B cell (primary cell): ENCODE results near the gene CCL7. TPM values are rescaled to one million over a fixed set of nuclear protein-coding genes. Genes with fewer than 3 reads are reported as not detected.

Experiments used
- ATAC-seq: fragments of 200-7000 bp; cut with Tn5 transposase; one replicate; pipeline ENCODE4 v1.10.0; 2021; ENCODE audit warnings: low read depth, mild to moderate bottlenecking, moderate number of reproducible peaks, moderate library complexity
- CTCF ChIA-PET: fragments of 350-600 bp; sonication (Branson Sonifier 250); formaldehyde crosslinking; loops from one replicate; lab custom pipeline; 2021; ENCODE audit warnings: antibody characterized with exemption, inconsistent platforms; lab: Charles Lee
- POLR2A ChIA-PET: fragments of 350-600 bp; sonication (Branson Sonifier 250); formaldehyde crosslinking; loops from one replicate; lab custom pipeline; 2021; ENCODE audit warnings: antibody characterized with exemption; lab: Charles Lee
- DNase-seq: peaks from one replicate; pipeline ENCODE4 v3.0.0; 2013
- H2AFZ ChIP-seq: 2 replicates; pipeline ENCODE4 v1.6.1; 2012; ENCODE audit warnings: mild to moderate bottlenecking, low read depth, low read length; ENCODE audit not compliant: insufficient read depth, poor library complexity, severe bottlenecking
- H3K27ac ChIP-seq, 2 donors: 1 replicate in 1 of 2; 2 replicates in 1 of 2; pipeline ENCODE4 v1.5.1; 2012 to 2013; ENCODE audit warnings: low read length in 2 of 2, mild to moderate bottlenecking in 2 of 2, moderate library complexity in 1 of 2
- H3K27me3 ChIP-seq, 4 experiments: fragments of 200-600 bp in 1 of 4; sonication (generic) in 1 of 4; replicated peaks in 1 of 4; 1 replicate in 2 of 4; 2 replicates in 2 of 4; pipeline versions ENCODE4 v1.6.1 to v1.7.0; 2013 to 2016; ENCODE audit warnings: low read length in 3 of 4, mild to moderate bottlenecking in 2 of 4, mixed read lengths in 1 of 4, moderate library complexity in 1 of 4; ENCODE audit not compliant: insufficient read depth in 4 of 4, control insufficient read depth in 3 of 4; ENCODE audit errors: control extremely low read depth in 1 of 4
- H3K36me3 ChIP-seq, 2 experiments: replicated peaks in 1 of 2; 1 replicate in 1 of 2; 2 replicates in 1 of 2; pipeline versions ENCODE4 v1.6.1 to v1.7.1; 2013; ENCODE audit warnings: low read length in 1 of 2; ENCODE audit not compliant: insufficient read depth in 2 of 2, control insufficient read depth in 1 of 2; ENCODE audit errors: control extremely low read depth in 1 of 2, extremely low read depth in 1 of 2
- H3K4me1 ChIP-seq, 2 donors: fragments of 200-600 bp in 1 of 2; sonication (generic) in 1 of 2; 1 replicate in 1 of 2; 2 replicates in 1 of 2; pipeline versions ENCODE4 v1.5.1 to v1.6.1; 2013 to 2017; ENCODE audit warnings: low read length in 2 of 2; ENCODE audit not compliant: control insufficient read depth in 2 of 2, insufficient read depth in 2 of 2
- H3K4me2 ChIP-seq: replicated peaks from 2 replicates; pipeline ENCODE3; 2012; ENCODE audit warnings: mild to moderate bottlenecking, low read depth, low read length; ENCODE audit not compliant: poor library complexity, severe bottlenecking
- H3K4me3 ChIP-seq, 5 experiments: fragments of 200-600 bp in 1 of 5; sonication (generic) in 1 of 5; 1 replicate in 3 of 5; 2 replicates in 2 of 5; pipeline versions ENCODE4 v1.5.1 to v1.7.0; 2011 to 2016; ENCODE audit warnings: low read length in 4 of 5, mild to moderate bottlenecking in 4 of 5, low read depth in 2 of 5, control low read depth in 1 of 5, moderate library complexity in 1 of 5; ENCODE audit not compliant: insufficient read depth in 1 of 5; ENCODE audit errors: control extremely low read depth in 1 of 5, extremely low read depth in 1 of 5
- H3K79me2 ChIP-seq: fragments of 200-600 bp; sonication (generic); one replicate; pipeline ENCODE4 v1.6.0; 2016; ENCODE audit warnings: low read length; ENCODE audit not compliant: control insufficient read depth, insufficient read depth
- H3K9ac ChIP-seq: fragments of 200-600 bp; sonication (generic); 2 replicates; pipeline ENCODE4 v1.6.1; 2017; ENCODE audit warnings: mild to moderate bottlenecking, low read length, moderate library complexity
- H3K9me3 ChIP-seq, 3 donors: one replicate each; pipeline versions ENCODE4 v1.6.1 to v1.7.1; 2013; ENCODE audit warnings: low read length in 2 of 3; ENCODE audit not compliant: control insufficient read depth in 2 of 3, insufficient read depth in 1 of 3; ENCODE audit errors: control extremely low read depth in 1 of 3
- H4K20me1 ChIP-seq: 2 replicates; pipeline ENCODE4 v1.6.0; 2012; ENCODE audit warnings: mild to moderate bottlenecking, low read length; ENCODE audit not compliant: insufficient read depth, control insufficient read depth, poor library complexity, severe bottlenecking
- H3K27ac Mint-ChIP-seq: one replicate; pipeline ENCODE4 v1.8.0; 2021; ENCODE audit warnings: mixed read lengths
- H3K27me3 Mint-ChIP-seq: one replicate; pipeline ENCODE4 v1.8.0; 2021; ENCODE audit warnings: mixed read lengths
- H3K4me1 Mint-ChIP-seq: one replicate; pipeline ENCODE4 v1.8.0; 2021; ENCODE audit warnings: mixed read lengths
- H3K4me3 Mint-ChIP-seq: one replicate; pipeline ENCODE4 v1.8.0; 2021; ENCODE audit warnings: mixed read lengths
- H3K9me3 Mint-ChIP-seq: one replicate; pipeline ENCODE4 v1.8.0; 2022; ENCODE audit warnings: mixed read lengths; ENCODE audit not compliant: insufficient read depth
- CTCF ChIP-seq: fragments of 200-600 bp; IDR thresholded peaks from one replicate; pipeline ENCODE4 v1.8.0; 2022; ENCODE audit warnings: antibody characterized with exemption, mild to moderate bottlenecking
- EZH2 ChIP-seq: IDR thresholded peaks from 2 replicates; pipeline ENCODE4 v1.6.1; 2012; ENCODE audit warnings: borderline replicate concordance, low read depth, mild to moderate bottlenecking, moderate library complexity, low read length; ENCODE audit not compliant: insufficient read depth, poor library complexity, severe bottlenecking
- WGBS: methylation state at CpG from one replicate; pipeline ENCODE4 v1.1.5; 2013; ENCODE audit warnings: missing lambda C conversion rate; ENCODE audit not compliant: insufficient coverage; 5-methylcytosine and 5-hydroxymethylcytosine counted together
- intact Hi-C: fragments of 100-400 bp; cut with micrococcal nuclease; formaldehyde crosslinking; loops from one replicate; pipeline ENCODE4 v1.10.0; 2022
- polyA plus RNA-seq: library from polyadenylated mRNA; depleted of rRNA; stranded (reverse); fragments of >200 nt; gene quantifications from 2 replicates; pipeline ENCODE4 v1.2.3, GENCODE V29; 2012
- total RNA-seq, 2 donors: library from RNA; stranded (reverse); fragments of 120-200 nt in 1 of 2; gene quantifications; 1 replicate in 1 of 2; 2 replicates in 1 of 2; pipeline versions ENCODE4 v1.2.3 to v1.2.4, GENCODE V29; 2013 to 2022

CCL7 gene
- total and polyA plus RNA-seq, 2 donors (not counting 1 experiment from before 2014, with no cell fraction given), result not detected

GRCh38 chr17:34237458-34237857 lies 32.6 kb upstream of the CCL7 start:
- H3K4me1 ChIP-seq, result peaks cover 15 to 26% of the 10 kb centered on the region in 2 donors
- H3K79me2 ChIP-seq, result no peaks in the 10 kb centered on the region
- no peak overlapping the region for H3K9ac ChIP-seq
- no peak for ATAC-seq
- H2AFZ ChIP-seq, result no peak overlapping the region
- intact Hi-C loops, result no loop called here
- CTCF ChIA-PET, result no interaction called here
- no peaks in the 10 kb centered on the region for H3K9me3 Mint-ChIP-seq
- TF ChIP-seq EZH2 (no peak), CTCF (no peak)
- H3K36me3 ChIP-seq, result no peaks in the 10 kb centered on the region
- H3K4me1 Mint-ChIP-seq, result peaks cover 33% of the 10 kb centered on the region
- POLR2A ChIA-PET, result no interaction called here
- no peak overlapping the region for H3K4me3 ChIP-seq
- no peaks in the 10 kb centered on the region for H3K9me3 ChIP-seq
- peaks cover 0 to 4% (median under 1%) of the 10 kb centered on the region in 4 experiments for H3K27me3 ChIP-seq
- no peak overlapping the region for H3K4me2 ChIP-seq
- WGBS, result 100% methylated on average over 1 of the region's 3 CpGs
- peaks cover 6% of the 10 kb centered on the region for H3K27me3 Mint-ChIP-seq
- no peak overlapping the region for H3K27ac Mint-ChIP-seq
- H3K4me3 Mint-ChIP-seq, result no peak overlapping the region
- DNase-seq, result no peak
- H4K20me1 ChIP-seq, result no peaks in the 10 kb centered on the region
- no peak overlapping the region for H3K27ac ChIP-seq

- Histone ChIP-seq H3K36me3 (no peaks in the 10 kb centered on the region), H3K4me2 (no peak overlapping the region), H3K27ac (no peak overlapping the region), H4K20me1 (no peaks in the 10 kb centered on the region), H3K79me2 (no peaks in the 10 kb centered on the region), H2AFZ (no peak overlapping the region), H3K9me3 (no peaks in the 10 kb centered on the region), H3K9ac (no peak overlapping the region), H3K4me1 (peaks cover 29 to 37% of the 10 kb centered on the region in 2 donors), H3K27me3 (no peaks in the 10 kb centered on the region), H3K4me3 (no peak overlapping the region)
- ChIA-PET CTCF (interaction anchor here (0.8 to 1.5 kb wide), 3 partner anchors 40 to 1364 kb away, joined by 3 to 5 read pairs (median 5); partner anchors contain the start of gene MYO1D), POLR2A (no interaction called here)
- Mint-ChIP-seq H3K4me3 (no peak overlapping the region), H3K9me3 (no peaks in the 10 kb centered on the region), H3K4me1 (peaks cover 27% of the 10 kb centered on the region), H3K27me3 (no peaks in the 10 kb centered on the region), H3K27ac (no peak overlapping the region)
- TF ChIP-seq EZH2 (no peak), CTCF (no peak)
- DNase-seq, result no peak
- no peak for ATAC-seq
- intact Hi-C loops, result no loop called here
- WGBS, result 15% methylated on average over 3 of the region's 4 CpGs
Measured at GRCh38 chr17:34241062-34241461, 29.0 kb upstream of the CCL7 start.
